ENCODE data around the gene TRPM3.
A peak's percentile ranks its signal among the peaks of the same experiment; 100 is the strongest.

TRPM3 gene

DNA sequence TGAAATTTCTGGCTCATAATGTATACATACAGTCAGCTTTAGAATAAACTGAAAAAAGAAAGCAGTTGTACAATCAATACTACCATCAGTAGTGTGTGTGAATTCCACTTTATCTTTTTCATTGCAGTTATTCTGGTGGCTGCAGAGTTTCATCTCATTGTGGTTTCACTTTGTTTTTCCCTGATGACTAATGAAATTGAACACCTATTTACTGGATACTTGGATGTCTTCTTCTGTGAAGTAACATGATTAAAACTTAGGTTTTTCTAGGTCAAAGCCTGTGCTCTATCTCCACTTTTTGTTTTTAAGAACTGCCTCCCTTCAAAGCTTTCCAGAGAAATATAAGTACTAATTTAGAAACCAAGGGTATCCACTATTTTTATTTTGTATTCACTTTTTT is 174.3 kb downstream of the TRPM3 start:
- no peak for DNase-seq (ENCODE audit: low spot score)

- DNase-seq (ENCODE audit: low spot score), result no peak
Observed at GRCh38 chr9:70945301-70945700, 176.1 kb downstream of the TRPM3 start.

GRCh38 chr9:70941191-70941590 is 180.2 kb downstream of the TRPM3 start:
- no peak for DNase-seq (ENCODE audit: low spot score)

- no peak for DNase-seq (ENCODE audit: low spot score)
Observed at GRCh38 chr9:70940605-70941004, 180.8 kb downstream of the TRPM3 start.

DNA sequence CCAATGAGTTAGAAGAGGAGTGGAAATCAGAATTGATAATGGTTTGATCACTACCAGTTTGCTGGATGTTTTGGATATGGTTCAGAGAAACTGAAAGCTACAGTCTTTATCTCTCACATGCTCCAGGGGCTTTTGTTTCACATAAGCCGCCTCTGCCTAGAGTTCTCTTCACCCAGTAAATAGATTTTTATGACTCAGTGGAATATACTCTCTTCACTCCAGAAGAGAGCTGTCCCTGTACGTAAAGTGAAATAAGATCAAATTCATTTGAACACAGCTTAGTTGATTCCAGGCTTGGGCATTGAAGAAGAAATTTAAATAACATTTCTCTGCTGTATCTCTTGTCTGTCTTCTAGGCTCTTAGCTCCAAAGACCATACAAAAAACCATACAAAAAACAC is 184.9 kb downstream of the TRPM3 start:
- DNase-seq (ENCODE audit: low spot score), result no peak

GRCh38 chr9:70935856-70936255 is 185.6 kb downstream of the TRPM3 start:
- DNase-seq (ENCODE audit: low spot score), result no peak

DNA sequence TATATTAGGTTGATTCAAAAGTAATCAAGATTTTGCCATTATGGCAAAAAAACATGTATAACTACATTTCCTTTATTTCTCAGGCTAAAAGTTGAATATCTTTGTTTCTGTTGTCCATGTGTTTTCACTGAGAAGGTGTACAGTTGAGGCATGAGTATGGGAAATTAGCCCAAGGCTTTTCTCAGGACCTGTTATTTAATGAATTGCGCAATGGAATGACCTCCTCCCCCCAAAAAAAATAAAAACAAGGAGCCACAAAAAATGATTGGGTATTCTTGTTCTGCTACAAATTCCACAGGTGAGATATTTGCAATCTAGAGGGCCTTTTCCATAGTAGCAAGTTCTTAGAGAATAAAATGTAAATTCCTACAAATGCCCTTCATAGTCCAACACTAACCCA is 186.8 kb downstream of the TRPM3 start:
- DNase-seq (ENCODE audit: low spot score), result no peak

DNA sequence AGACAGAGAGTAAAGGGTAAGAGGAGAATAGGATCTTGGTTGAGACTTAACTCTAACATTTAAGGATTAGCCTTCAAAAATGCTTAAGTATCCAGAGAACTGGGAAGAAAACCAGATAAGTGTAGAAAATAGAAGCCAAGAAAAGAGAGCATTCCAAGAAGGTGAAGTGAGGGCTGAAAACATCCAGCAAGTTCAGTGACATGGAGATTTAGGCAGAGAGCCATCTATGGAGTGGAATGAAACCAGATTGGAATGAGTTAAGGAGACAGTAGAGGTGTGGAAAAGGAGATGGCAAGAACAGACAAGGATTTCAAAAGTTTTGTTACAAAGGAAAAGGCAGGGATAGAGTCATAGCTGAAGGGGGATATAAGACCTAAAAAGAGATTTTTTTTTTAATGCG is 188.1 kb downstream of the TRPM3 start:
- no peak for DNase-seq (ENCODE audit: low spot score)

GRCh38 chr9:70932097-70932496 is 189.3 kb downstream of the TRPM3 start:
- no peak for DNase-seq (ENCODE audit: low spot score)

DNA sequence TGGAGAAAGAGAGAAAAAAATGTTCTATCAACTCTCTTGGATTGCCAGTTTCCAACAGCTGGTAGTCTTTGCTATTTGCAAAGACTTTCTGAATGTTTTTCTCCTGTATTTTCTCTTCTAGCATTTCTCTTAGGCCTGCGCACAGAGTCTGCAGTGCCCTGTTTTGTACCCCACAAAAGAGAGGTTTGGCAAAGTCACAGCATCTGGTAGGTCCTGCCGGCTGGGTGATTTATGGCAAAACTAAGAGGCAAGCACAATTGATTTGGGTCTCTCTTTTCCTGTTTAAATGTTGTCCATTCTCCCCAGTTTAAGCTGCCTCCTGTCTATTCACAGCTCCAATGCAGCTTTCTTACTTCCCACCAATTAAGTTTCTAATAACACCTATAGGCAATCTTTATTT is 193.9 kb downstream of the TRPM3 start:
- DNase-seq (ENCODE audit: low spot score), result no peak

DNA sequence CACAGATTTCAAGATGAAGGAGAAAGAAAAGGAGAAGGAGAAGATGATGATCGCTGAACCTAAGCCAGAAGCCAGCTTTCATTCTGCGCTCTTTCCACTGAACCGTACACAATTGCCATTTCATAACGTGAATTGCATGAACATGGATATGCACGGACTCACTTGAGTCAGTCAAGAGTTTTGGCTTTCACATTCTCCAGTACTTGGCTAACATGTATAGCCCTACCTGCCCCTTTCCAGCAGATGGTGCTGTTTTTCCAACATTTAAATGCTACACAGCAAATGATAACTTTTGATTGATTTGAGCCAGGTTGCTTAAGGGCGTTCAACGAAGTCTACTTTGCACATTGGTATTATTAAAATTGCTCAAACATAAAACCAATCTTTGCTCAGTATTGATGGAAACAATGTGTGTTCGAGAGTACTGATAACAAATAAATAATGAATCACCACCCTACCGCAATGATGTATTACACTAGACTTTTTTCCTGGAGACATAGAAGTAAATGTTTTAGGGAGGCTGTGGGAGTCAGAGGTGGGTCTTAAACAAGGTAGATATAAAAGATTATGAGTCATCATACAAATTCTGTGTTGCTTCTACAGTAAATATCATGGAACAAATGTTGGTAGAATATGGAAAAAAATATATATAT is 196.4 kb downstream of the TRPM3 start:
- peak; percentile 77 for DNase-seq (ENCODE audit: low spot score)

GRCh38 chr9:70924380-70924779 is 197.0 kb downstream of the TRPM3 start:
- no peak for DNase-seq (ENCODE audit: low spot score)

- no peak for DNase-seq (ENCODE audit: low spot score)
Observed at GRCh38 chr9:70923961-70924360, 197.5 kb downstream of the TRPM3 start.

GRCh38 chr9:70921136-70921535 is 200.3 kb downstream of the TRPM3 start:
- DNase-seq (ENCODE audit: low spot score), result no peak

GRCh38 chr9:70917277-70917676 is 204.1 kb downstream of the TRPM3 start:
- DNase-seq (ENCODE audit: low spot score), result no peak

- no peak for DNase-seq (ENCODE audit: low spot score)
Observed at GRCh38 chr9:70911791-70912190, 209.6 kb downstream of the TRPM3 start.

DNA sequence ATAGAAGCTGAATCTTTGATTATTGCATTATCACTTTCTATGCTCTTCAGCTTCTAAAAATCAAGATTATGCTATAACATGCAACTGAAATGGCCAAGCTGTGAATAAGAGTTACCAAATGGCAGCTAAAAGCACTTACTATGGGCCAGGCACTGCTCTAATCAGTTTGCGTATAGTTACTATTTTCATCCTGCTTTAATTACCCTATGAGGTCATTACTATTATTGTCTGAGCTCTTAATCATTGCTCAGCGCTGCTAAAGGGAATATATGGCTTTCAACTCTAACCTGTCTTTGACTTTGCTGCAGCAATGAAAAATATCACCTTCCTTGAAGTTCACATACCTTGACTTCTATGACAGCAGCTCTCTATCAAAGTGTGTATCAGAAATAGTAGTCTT is 210.8 kb downstream of the TRPM3 start:
- no peak for DNase-seq (ENCODE audit: low spot score)

GRCh38 chr9:70902692-70903131 is 218.7 kb downstream of the TRPM3 start:
- peak; percentile 36 for DNase-seq (ENCODE audit: low spot score)

DNA sequence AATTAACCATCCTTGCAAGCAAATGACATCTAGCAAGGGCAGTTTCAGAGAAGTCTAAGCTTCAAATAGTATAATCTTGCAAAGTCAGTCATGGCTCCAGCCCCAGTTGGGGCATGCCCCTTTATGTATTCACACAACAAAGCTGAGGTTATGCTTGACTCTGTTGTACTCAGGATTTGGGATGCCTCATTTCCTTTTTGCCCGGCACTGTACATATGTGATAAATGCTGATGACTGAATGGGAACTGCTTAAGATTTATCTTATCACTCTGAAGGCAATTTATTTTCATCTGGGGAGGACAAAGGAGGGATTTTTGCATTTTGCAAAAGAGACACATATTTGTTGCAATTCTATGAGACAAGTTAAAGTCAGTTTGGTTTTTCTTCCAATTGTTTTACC is 219.2 kb downstream of the TRPM3 start:
- no peak for DNase-seq (ENCODE audit: low spot score)

GRCh38 chr9:70901746-70902145 is 219.7 kb downstream of the TRPM3 start:
- DNase-seq (ENCODE audit: low spot score), result no peak

- DNase-seq (ENCODE audit: low spot score), result no peak
Observed at GRCh38 chr9:70901013-70901412, 220.4 kb downstream of the TRPM3 start.

- DNase-seq (ENCODE audit: low spot score), result no peak
Observed at GRCh38 chr9:70893580-70894122, 227.8 kb downstream of the TRPM3 start.

GRCh38 chr9:70888471-70888870 is 232.9 kb downstream of the TRPM3 start:
- DNase-seq (ENCODE audit: low spot score), result no peak

DNA sequence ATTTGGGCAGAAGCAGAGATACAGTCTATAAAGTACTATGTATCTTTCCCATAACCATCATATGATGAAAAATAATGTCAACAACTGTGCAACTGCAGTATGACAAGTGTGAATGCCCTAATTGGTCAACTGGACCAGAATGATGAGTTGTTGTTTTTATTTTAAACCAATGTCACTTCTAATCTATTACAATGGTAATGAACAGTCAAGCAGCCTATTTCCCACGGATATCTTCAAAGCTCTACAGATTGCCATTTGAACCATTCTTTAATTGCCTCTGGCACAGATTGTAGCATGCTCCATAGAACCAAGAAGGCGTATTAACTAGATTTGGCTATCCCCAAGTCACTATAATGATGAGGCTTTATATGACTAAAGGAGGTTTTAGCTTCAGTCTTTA is 233.6 kb downstream of the TRPM3 start:
- no peak for DNase-seq (ENCODE audit: low spot score)

Measured in Ammon's horn (tissue), 1 donor.